Smooth muscle cell (in vitro differentiated cells): ENCODE measurements around the gene RNF11. TPM values are rescaled to one million over a fixed set of nuclear protein-coding genes. Genes with fewer than 3 reads are reported as not detected.

ENCODE experiments used
- DNase-seq: peaks from one replicate; lab custom pipeline; 2025; ENCODE audit not compliant: unreplicated experiment; lab: John Stamatoyannopoulos, UW
- H2AFZ ChIP-seq: fragments of 200-600 bp; sonication (generic); 2 replicates; pipeline ENCODE4 v1.6.0; 2016; ENCODE audit warnings: antibody characterized with exemption, low read depth, mild to moderate bottlenecking
- H3F3A ChIP-seq: fragments of 200-600 bp; sonication (generic); 2 replicates; pipeline ENCODE4 v1.6.0; 2017; ENCODE audit warnings: antibody characterized with exemption, low read depth
- H3K27ac ChIP-seq: fragments of 200-600 bp; sonication (generic); 2 replicates; pipeline ENCODE4 v1.5.1; 2016; ENCODE audit warnings: low read depth, mild to moderate bottlenecking
- H3K27me3 ChIP-seq: fragments of 200-600 bp; sonication (generic); 2 replicates; pipeline ENCODE4 v1.6.1; 2016; ENCODE audit warnings: low read depth, mild to moderate bottlenecking
- H3K36me3 ChIP-seq: fragments of 200-600 bp; sonication (generic); 2 replicates; pipeline ENCODE4 v1.5.1; 2016; ENCODE audit warnings: low read depth
- H3K4me1 ChIP-seq: fragments of 200-600 bp; sonication (generic); 2 replicates; pipeline ENCODE4 v1.5.1; 2016; ENCODE audit warnings: low read depth
- H3K4me2 ChIP-seq: fragments of 200-600 bp; sonication (generic); 2 replicates; pipeline ENCODE4 v1.6.0; 2016; ENCODE audit warnings: mild to moderate bottlenecking
- H3K4me3 ChIP-seq: fragments of 200-600 bp; sonication (generic); 2 replicates; pipeline ENCODE4 v1.5.1; 2016; ENCODE audit warnings: mild to moderate bottlenecking
- H3K79me2 ChIP-seq: fragments of 200-600 bp; sonication (generic); 2 replicates; pipeline ENCODE4 v1.6.0; 2016; ENCODE audit warnings: low read depth, mild to moderate bottlenecking
- H3K9ac ChIP-seq: fragments of 200-600 bp; sonication (generic); 2 replicates; pipeline ENCODE4 v1.6.0; 2016; ENCODE audit warnings: low read depth
- H3K9me3 ChIP-seq: fragments of 200-600 bp; sonication (generic); replicated peaks from 2 replicates; pipeline ENCODE4 v1.5.1; 2016; ENCODE audit warnings: low read depth
- H4K20me1 ChIP-seq: fragments of 200-600 bp; sonication (generic); 2 replicates; pipeline ENCODE4 v1.6.0; 2016; ENCODE audit warnings: low read depth
- CTCF ChIP-seq: fragments of 200-600 bp; sonication (generic); IDR thresholded peaks from 2 replicates; pipeline ENCODE4 v1.5.1; 2017; ENCODE audit warnings: borderline replicate concordance, mild to moderate bottlenecking, antibody characterized with exemption; ENCODE audit not compliant: insufficient read depth, poor library complexity, severe bottlenecking
- WGBS: methylation state at CpG from one replicate; pipeline ENCODE4 v1.1.7; 2016; ENCODE audit warnings: low lambda C conversion rate; 5-methylcytosine and 5-hydroxymethylcytosine counted together
- polyA plus RNA-seq: library from polyadenylated mRNA; unstranded; fragments of >200 nt; fragmentation: Nextera tagmentation; extraction: Ambion mirVana; gene quantifications from 2 replicates; pipeline ENCODE4 v1.2.1, GENCODE V29; 2016
- total RNA-seq: library from RNA; depleted of rRNA; stranded (reverse); fragments of >200 nt; gene quantifications from 2 replicates; pipeline ENCODE4 v1.2.3, GENCODE V29; 2014

The RNF11 gene
- total and polyA plus RNA-seq, 2 experiments from 2014 or later: 68.7 to 123 TPM

- Histone ChIP-seq H3K36me3 (no peaks in the 10 kb centered on the region), H3K79me2 (no peaks in the 10 kb centered on the region), H3F3A (no peaks in the 10 kb centered on the region), H3K4me3 (no peak overlapping the region), H4K20me1 (no peaks in the 10 kb centered on the region), H3K27me3 (no peaks in the 10 kb centered on the region), H3K9ac (no peak overlapping the region), H3K4me1 (no peaks in the 10 kb centered on the region), H3K27ac (no peak overlapping the region), H3K9me3 (no peaks in the 10 kb centered on the region), H2AFZ (no peak overlapping the region), H3K4me2 (no peak overlapping the region)
- DNase-seq: no peak
- WGBS: 94% methylated on average over 11 of the region's 11 CpGs
- no peak for TF ChIP-seq CTCF
These were observed 63.3 kb downstream of the RNF11 start for GRCh38 chr1:51299185-51299885.

GRCh38 chr1:51299981-51300670 lies 64.1 kb downstream of the RNF11 start:
- Histone ChIP-seq H3K4me2 (no peak overlapping the region), H3F3A (no peaks in the 10 kb centered on the region), H3K9ac (no peak overlapping the region), H3K27ac (no peak overlapping the region), H3K79me2 (no peaks in the 10 kb centered on the region), H3K27me3 (no peaks in the 10 kb centered on the region), H3K36me3 (no peaks in the 10 kb centered on the region), H3K9me3 (no peaks in the 10 kb centered on the region), H3K4me1 (no peaks in the 10 kb centered on the region), H3K4me3 (no peak overlapping the region), H2AFZ (no peak overlapping the region), H4K20me1 (no peaks in the 10 kb centered on the region)
- DNase-seq: no peak
- no peak for TF ChIP-seq CTCF
- 92% methylated on average over 6 of the region's 6 CpGs for WGBS

GRCh38 chr1:51301152-51301843 lies 65.2 kb downstream of the RNF11 start:
- Histone ChIP-seq H3K4me1 (no peaks in the 10 kb centered on the region), H3K4me3 (no peak overlapping the region), H3K79me2 (no peaks in the 10 kb centered on the region), H3K9ac (no peak overlapping the region), H2AFZ (no peak overlapping the region), H3K27me3 (no peaks in the 10 kb centered on the region), H4K20me1 (no peaks in the 10 kb centered on the region), H3K27ac (no peak overlapping the region), H3K36me3 (no peaks in the 10 kb centered on the region), H3F3A (no peaks in the 10 kb centered on the region), H3K4me2 (no peak overlapping the region), H3K9me3 (no peaks in the 10 kb centered on the region)
- 89% methylated on average over 10 of the region's 10 CpGs for WGBS
- TF ChIP-seq CTCF: no peak
- no peak for DNase-seq
